ENCODE results near the gene LZTR1.
"Not testable (repeated sequence)": the region's sequence is repeated elsewhere in the genome, so short reads cannot be mapped to it uniquely, and the experiment has no call there.

The LZTR1 gene

DNA sequence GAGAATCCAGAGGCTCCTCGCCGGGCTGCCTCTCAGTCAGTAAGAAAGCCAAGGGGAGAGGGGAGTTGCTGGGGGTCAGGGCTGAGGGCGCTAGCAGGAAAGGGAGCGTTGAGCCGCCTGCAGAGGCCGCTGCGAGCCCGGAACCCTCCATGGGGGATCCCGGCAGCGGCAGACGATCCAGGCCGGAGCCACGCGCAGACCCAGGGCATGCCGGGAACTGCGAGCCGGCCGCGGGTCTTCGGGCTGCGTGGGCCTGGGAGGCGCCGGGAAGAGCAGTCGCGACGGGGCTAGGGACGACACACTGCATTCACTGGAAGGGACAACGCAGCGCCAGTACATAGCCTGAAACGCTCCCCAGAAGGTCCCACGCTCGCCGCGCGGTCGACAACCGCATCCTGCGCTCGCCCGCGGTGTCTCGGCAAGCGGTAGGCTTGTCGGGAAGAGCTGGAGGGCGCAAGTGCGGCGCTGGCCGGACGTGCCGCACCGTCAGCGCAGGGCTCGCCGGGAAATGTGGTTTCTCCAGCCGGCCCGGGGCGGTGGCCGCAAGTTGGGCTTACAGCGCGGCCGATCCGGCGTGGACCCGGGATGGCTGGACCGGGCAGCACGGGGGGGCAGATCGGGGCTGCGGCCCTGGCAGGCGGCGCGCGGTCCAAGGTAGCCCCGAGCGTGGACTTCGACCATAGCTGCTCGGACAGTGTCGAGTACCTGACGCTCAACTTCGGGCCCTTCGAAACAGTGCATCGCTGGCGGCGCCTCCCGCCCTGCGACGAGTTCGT, at the start of gene LZTR1:
LZTR1 (plus strand) TSS at position 511 of the 776 bp plus-strand sequence; CDS start at position 586, 75 bp downstream.
- no peak for DNase-seq (ENCODE audit: low read depth)

DNA sequence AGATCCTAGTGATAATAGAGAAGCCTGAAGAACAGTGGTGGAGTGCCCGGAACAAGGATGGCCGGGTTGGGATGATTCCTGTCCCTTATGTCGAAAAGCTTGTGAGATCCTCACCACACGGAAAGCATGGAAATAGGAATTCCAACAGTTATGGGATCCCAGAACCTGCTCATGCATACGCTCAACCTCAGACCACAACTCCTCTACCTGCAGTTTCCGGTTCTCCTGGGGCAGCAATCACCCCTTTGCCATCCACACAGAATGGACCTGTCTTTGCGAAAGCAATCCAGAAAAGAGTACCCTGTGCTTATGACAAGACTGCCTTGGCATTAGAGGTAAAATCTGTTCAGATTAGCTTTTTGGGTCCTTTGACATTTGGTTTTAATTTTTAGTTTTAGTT, 48.2 kb upstream of the LZTR1 start:
- DNase-seq (ENCODE audit: low read depth) = no peak

DNA sequence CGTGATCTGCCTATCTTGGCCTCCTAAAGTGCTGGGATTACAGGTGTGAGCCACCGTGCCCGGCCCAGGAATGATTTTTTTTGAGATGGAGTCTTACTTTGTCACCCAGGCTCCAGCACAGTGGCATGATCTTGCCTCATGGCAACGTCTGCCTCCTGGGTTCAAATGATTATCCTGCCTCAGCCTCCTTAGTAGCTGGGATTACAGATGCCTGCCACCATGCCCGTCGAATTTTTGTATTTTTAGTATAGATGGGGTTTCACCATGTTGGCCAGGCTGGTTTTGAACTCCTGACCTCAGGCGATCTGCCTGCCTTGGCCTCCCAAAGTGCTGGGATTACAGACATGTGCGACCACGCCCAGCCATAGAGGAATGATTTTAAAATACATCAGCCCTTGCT, 47.0 kb upstream of the LZTR1 start:
- not testable (repeated sequence) for DNase-seq (ENCODE audit: low read depth)

DNA sequence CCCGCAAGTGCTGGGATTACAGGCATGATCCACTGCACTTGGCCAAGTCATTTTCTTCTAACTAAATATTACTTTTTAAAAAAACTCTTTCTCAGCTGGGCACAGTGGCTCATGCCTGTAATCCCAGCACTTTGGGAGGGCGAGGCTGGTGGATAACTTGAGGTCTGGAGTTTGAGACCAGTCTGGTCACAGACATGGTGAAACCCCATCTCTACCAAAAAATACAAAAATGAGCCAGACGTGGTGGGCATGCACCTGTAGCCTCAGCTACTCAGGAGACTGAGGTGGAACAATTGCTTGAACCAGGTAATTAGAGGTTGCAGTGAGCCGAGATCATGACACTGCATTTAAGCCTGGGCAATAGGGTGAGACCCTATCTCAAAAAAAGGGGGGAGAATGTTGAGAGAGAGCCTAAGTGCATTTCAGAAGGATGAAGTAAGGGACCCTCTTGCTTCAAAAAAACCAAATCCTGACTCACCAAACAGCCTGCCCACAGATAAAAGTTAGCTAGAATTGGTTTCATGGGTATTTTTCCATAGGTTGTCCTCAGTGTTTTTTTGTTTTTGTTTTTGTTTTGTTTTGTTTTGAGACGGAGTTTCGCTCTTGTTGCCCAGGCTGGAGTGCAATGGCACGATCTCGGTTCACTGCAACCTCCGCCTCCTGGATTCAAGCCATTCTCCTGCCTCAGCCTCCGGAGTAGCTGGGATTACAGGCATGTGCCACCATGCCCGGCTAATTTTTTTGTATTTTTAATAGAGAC, 46.1 kb upstream of the LZTR1 start:
- DNase-seq (ENCODE audit: low read depth) = not testable (repeated sequence)

DNA sequence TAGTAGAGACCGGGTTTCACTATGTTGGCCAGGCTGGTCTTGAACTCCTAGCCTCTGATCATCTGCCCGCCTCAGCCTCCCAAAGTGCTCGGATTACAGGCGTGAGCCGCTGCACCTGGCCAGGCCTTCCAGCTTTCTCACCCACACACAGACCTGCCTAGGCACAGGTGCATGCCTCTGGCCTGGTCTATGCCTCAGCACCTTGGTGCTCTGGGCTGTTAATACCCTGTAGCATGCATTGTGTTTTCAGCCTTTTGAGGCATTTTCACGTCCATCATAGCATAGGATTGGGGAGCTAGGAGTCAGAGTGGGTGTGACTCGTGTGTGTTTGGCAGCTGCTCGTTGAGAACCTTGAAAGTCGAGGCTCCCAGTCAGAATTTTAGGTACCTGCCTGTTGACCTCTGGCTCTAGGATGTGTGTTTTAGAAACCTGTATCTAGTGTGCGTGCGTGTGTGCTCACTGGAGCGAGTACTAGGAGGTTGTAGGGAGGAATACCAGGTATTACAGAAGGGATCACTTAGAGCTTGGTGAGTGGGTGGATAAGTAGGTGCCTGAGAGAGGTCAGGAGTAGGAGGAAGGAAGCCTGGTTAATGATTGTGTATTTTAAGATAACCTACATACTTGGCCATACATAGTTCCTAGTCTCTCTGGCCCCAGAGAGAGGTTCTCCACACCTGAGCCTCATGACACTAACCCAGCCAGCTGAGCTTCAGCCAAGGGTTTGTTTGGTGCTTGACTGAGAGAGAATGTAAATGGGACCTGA, 44.9 kb upstream of the LZTR1 start:
- DNase-seq (ENCODE audit: low read depth) = no peak

DNA sequence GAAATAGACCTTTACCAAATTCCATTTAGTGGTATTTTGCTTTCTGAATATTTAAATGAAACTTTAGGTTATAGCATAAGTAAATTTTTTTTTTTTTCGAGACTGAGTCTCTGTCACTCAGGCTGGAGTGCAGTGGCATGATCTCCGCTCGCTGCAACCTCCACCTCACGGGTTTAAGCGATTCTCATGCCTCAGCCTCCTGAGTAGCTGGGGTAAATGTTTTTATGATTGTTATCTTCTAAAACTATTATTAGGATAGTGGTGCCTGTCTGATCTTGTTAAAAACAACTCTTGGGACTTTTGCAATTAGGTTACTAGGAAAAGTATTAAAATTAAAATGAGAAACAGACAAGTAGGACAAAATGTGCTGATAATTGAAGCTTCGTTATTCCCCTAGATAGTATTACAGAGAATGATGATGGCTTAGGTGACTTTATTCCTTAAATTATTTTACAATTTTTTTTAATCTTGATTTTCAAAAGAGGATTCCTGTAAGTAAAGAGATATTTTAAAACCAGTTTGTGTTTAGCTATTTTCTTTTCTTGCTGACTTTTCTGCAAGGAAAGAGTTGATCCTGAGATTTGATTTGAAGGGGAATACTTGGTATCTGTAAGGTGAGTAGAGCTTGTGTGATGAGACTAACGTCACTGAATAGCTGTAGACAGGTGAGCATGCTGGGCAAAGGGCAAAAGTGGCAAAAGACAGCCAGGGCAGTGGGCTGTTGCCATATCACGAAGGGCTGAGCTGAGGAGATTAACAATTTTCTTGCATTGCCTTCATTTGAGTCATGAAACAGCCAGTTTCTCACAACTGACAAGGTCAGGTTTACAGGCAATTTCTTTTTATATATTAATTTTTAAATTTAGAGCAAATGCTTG, 44.1 kb upstream of the LZTR1 start:
- DNase-seq (ENCODE audit: low read depth) = no peak

DNA sequence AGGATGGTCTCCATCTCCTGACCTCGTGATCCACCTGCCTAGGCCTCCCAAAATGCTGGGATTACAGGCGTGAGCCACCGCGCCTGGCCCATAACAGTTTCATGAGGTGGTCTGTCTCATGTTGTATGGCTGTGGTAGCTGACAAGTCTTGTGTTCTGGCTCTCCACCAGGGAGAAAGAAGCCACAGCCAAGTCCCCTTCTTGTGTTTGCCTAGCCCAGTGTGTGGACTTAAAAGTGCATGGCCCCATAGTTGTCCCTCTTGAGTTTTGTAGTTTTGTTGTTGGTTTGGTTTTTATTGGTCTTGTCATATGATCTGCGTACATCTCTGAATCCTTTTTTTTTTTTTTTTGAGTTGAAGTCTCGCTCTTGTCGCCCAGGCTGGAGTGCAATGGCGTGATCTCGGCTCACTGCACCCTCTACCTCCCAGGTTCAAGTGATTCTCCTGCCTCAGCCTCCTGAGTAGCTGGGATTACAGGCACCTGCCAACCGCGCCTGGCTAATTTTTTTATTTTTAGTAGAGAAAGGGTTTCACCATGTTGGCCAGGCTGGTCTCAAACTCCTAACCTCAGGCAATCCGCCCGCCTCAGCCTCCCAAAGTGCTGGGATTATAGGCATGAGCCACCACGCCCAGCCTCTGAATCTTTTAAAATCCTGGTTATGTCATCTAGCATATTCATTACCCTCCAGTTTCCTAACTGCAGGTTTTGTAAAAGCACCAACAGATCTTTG, 42.5 kb upstream of the LZTR1 start:
- not testable (repeated sequence) for DNase-seq (ENCODE audit: low read depth)

DNA sequence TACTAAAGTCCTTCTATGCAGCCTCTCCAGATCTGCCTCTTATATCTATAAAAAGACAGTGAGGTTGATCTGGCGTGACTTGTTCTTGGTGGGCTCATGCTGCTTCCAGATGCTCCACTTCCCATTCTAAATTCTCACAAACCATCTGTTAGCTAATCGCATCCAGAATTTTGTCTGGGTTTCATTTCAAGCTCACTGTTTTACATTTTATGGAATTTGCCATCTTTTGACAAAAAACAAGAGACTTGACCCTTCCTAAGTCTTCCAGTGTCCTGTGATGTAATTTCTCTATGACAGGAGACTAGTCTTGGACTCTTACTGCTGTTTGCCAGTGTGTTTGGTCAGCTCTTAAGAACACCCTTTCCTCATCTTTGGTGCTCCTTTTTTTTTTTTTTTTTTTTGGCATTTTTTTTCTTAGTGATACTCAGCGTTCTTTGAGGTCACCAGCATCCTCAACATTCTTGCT, 41.9 kb upstream of the LZTR1 start:
- no peak for DNase-seq (ENCODE audit: low read depth)

DNA sequence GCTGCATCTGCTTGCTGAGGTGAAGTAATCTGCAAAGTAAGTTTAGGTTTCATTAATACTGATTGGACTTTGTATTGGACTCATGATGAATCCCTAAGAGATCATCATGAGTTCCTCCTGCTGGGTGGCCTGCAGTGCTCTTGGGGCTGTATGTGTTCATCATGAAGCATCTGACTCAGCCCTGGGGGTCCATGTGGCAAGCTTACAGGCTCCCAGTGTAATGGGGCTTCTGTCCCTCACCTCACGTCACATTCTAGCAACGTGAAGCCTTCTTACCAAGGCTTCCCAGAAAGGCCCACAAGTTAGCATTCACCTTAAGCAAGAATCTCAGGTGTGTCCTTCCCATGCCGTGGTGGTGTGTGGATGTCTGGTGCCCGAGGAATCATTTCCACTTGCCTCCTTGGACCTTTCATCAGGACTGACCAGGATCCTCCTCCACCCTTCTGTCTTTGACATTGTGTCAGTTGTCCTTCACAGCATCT, 41.2 kb upstream of the LZTR1 start:
- no peak for DNase-seq (ENCODE audit: low read depth)

DNA sequence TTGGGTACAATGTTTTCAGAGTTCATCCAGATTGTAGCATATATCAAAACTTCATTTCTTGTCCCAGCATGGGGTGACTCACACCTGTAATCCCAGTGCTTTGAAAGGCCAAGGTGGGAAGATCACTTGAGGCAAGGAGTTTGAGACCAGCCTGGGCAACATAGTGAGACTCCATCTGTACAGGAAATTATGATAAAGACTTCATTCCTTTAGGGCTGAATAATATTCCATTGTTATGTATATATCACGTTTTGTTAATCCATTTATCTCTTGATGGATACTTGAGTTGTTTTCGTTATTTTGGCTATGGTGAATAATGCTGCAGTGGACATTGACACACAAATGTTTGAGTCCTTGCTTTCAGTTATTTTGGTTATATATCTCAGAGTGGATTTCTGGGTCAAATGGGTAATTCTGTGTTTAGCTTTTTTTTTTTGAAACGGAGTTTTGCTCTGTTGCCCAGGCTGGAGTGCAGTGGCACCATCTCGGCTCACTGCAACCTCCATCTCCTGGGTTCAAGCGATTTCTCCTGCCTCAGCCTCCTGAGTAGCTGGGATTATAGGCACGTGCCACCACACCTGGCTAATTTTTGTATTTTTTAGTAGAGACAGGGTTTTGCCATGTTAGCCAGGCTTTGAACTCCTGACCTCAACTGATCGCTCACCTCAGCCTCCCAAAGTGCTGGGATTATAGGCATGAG, 39.7 kb upstream of the LZTR1 start:
- DNase-seq (ENCODE audit: low read depth) = not testable (repeated sequence)

DNA sequence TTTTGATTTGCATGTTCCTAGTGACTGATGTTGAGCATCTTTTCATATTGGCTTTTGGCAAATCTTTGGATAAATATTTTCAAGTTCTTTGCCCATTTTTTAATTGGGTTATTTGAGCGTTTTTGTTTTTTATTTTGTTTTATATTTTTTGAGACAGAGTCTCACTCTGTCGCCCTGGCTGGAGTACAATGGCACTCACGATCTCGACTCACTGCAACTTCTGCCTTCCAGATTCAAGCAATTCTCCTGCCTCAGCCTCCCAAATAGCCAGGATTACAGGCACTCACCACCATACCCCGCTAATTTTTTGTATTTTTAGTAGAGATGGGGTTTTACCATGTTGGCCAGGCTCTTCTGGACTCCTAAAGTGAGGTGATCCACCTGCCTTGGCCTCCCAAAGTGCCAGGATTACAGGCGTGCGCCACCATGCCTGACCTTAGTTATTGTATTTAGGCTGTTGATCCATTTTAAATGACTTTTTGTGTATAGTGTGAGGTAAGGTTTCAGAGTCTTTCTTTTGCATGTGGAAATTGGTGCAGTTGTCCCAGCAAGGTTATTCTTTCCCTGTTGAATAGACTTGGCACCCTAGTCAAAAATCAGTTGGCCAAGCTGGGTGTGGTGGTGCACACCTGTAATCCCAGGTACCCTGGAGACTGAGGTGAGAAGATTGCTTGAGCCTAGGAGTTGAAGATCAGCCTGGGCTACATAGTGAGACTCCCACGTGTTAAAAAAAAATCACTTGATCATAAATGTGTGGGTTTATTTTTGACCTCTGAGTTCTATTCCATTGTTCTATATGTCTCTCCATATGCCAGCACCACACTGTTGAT, 38.8 kb upstream of the LZTR1 start:
- DNase-seq (ENCODE audit: low read depth) = no peak

DNA sequence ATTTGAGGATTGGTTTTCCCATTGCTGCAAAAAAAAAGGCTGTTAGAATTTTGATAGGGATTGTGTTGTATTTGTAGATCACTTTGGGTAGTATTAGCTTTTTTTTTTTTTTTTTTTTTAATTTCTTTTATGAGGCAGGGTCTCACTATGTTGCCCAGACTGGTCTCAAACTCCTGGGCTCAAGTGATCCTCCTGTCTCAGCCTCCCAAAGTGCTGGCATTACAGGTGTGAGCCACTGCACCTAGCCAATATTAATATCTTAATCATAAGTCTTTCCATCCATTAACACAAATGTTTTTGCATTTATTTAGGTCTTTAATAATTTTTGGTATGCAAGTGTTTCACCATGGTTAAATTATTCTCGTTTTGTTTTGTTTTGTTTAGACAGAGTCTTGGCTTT, 38.1 kb upstream of the LZTR1 start:
- no peak for DNase-seq (ENCODE audit: low read depth)

DNA sequence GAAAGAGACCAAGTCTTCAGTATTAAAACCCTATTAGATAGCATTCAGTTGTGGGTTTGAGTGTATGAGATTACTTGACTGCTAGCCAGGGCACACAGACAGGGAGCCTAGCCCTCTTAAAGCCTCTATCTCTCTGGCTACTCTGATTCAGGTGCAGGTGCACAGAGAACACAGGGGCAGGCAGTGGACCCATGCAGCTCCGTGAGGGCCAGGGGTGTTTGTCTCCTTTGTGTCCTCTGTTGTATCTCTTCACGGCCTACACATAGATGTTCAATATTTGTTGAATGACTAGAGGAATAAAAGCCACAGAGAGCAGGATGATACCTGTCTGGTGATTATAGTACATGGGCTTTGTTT, 36.5 kb upstream of the LZTR1 start:
- DNase-seq (ENCODE audit: low read depth) = no peak

DNA sequence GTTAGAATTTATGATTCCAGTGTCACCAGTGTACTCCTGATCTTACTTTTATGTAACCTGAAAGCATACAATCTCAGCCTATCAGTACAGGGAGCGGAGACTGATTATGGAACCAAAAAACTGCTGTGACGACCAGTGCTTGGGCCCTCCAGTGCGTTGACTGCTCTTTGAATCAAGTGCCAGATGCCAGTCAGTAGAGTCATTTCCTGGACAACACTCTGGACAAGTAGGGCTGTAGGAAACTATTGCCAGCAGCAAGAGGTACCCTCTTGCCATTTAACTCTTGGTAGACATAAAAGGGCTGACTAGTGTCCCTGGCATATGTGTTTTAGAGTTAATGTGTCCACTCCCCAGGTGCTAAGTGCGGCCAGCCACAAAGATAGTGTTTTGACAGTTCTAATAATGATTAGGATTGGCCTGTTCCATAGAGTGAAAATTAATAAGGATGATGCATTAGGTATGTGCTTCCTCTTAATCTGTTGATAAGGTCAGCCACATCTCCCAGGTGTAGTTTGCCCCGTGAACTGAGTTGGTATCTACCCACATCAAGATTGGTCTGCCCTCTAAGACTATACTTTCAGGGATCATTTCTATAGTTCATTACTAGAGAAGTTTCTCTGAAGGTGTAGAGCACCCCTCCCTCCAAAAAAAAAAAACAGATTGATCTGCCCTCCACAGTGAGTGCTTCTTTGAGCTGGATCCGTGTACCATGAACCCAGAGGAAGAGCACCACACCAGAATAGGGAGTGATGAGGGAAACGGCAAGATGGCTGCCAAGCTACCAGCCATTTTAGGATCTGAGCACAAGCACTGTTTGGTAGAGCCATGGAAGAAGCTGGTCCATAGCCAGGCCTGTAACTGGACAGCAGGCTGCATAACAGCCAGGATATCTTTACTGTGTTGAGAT, 35.8 kb upstream of the LZTR1 start:
- DNase-seq (ENCODE audit: low read depth) = no peak

DNA sequence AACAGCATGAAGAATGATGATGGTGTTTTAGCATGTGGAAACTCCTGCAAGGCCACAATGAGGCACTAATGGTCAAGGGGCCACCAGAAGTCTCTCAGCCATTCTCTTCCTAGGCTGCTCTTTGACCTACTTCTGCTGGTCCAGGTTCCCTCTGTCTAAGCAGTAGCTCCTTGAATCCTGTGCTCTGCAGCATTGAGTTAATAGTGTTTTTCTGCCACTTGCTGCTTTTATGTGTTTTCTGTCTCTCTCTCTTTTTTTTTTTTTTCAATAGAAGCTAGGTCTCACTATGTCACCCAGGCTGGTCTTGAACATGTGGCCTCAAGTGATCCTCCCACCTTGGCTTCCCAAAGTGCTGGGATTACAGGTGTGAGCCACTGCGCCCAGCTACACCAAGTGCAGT, 35.1 kb upstream of the LZTR1 start:
- no peak for DNase-seq (ENCODE audit: low read depth)

DNA sequence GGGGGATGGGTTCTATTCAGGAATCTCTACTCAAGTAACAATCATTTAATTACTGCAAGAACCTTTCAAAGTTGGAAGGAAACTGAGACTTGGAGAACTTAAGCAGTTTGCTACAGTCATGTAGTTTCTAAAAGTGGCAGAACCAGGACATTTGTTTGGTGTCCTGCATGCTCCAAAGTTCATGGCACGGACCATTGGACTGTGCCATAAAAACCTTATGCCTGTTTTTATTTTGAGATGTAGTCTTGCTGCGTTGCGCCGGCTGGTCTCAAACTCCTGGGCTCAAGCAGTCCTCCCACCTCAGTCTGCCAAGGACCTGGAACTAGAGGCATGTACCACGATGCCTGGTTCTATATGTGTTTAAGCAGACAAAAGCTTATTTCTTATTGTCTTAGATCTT, 33.6 kb upstream of the LZTR1 start:
- DNase-seq (ENCODE audit: low read depth) = no peak

DNA sequence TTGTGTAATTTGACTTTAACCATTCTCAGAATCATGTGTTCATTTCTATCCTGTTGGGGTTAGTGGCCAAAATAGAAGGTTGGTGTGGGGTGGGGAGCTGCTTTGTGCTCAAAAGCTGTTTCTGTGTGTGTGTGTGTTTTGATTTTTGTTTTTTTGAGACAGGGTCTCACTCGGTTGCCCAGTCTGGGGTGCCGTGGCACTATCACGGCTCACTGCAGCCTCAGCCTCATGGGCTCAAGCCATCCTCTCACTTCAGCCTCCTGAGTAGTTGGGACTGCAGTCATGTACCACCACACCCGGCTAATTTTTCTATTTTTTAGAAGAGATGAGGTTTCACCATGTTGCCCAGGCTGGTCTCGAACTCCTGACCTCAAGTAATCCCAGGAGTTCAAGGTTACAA, 33.1 kb upstream of the LZTR1 start:
- DNase-seq (ENCODE audit: low read depth) = no peak

DNA sequence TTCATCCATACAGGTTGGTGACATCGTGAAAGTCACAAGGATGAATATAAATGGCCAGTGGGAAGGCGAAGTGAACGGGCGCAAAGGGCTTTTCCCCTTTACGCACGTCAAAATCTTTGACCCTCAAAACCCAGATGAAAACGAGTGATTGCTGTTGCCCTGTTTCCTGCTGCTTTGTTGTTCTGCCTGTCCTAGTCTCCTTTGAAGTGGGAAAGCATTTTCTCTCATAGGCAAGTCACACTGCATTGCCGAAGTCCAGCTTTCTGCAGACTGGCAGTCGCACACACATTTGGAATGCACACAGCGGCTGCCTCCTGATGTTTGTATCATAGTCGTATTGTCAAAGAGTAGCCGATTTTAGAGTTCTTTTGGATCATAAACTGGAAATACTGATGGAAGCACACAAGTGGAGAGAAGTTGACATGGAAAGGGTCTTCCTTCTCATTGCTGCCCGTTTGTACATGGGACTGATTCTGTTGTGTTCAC, 32.4 kb upstream of the LZTR1 start:
- DNase-seq (ENCODE audit: low read depth) = no peak

Measured in stimulated activated CD8-positive, alpha-beta memory T cell treated with anti-CD3 and anti-CD28 coated beads, Interleukin-7, amount 100 ng/mL, for 24 hours (primary cell).